Peyer's patch (tissue), 4 donors: ENCODE data around the gene RNF208. TPM values are rescaled to one million over a fixed set of nuclear protein-coding genes. Genes with fewer than 3 reads are reported as not detected.

Source experiments
- DNase-seq, 3 donors: peaks; one replicate each; pipeline ENCODE4 v3.0.0-alpha.2; 2017 to 2019
- H3K27ac ChIP-seq, 4 donors: fragments of 200-600 bp; sonication (generic); one replicate each; pipeline ENCODE4 v1.5.1; 2016 to 2019
- H3K27me3 ChIP-seq, 2 donors: fragments of 200-600 bp; sonication (generic); one replicate each; pipeline ENCODE4 v1.5.1; 2019
- H3K36me3 ChIP-seq, 3 donors: fragments of 200-600 bp; sonication (generic); one replicate each; pipeline ENCODE4 v1.5.1; 2016 to 2019
- H3K4me1 ChIP-seq, 4 donors: fragments of 200-600 bp; sonication (generic); one replicate each; pipeline ENCODE4 v1.5.1; 2016 to 2019
- H3K4me3 ChIP-seq, 4 donors: fragments of 200-600 bp; sonication (generic); 1 replicate in 3 of 4; 2 replicates in 1 of 4; pipeline ENCODE4 v1.5.1; 2016 to 2019; ENCODE audit warnings: mild to moderate bottlenecking in 1 of 4
- H3K9me3 ChIP-seq, 4 donors: fragments of 200-600 bp; sonication (generic); one replicate each; pipeline ENCODE4 v1.5.1; 2016 to 2019; ENCODE audit warnings: mild to moderate bottlenecking in 1 of 4
- POLR2A ChIP-seq, 2 donors: fragments of 450-650 bp; IDR thresholded peaks; one replicate each; pipeline ENCODE4 v1.5.1; 2017; ENCODE audit warnings: antibody characterized with exemption in 2 of 2, mild to moderate bottlenecking in 2 of 2, moderate library complexity in 2 of 2
- total RNA-seq, 4 donors: library from RNA; depleted of rRNA; stranded (reverse); fragments of >200 nt; gene quantifications; one replicate each; pipeline ENCODE4 v1.1.0, GENCODE V29; 2016
- TF ChIP-seq, protein P1 (sequence below), 6 experiments: fragments of 450-650 bp in 4 of 6; fragments of 200-600 bp in 2 of 6; sonication (generic) in 1 of 6; IDR thresholded peaks; one replicate each; pipeline ENCODE4 v1.5.1; 2017 to 2019; ENCODE audit warnings: antibody characterized with exemption in 6 of 6, mild to moderate bottlenecking in 3 of 6, moderate library complexity in 1 of 6

Gene RNF208
- total RNA-seq, 4 donors from 2014 or later, result 4.4 to 5.9 TPM; not detected in 2

GRCh38 chr9:137219757-137220316, 2.2 kb downstream of the RNF208 start:
- Histone ChIP-seq H3K9me3 (no peaks in the 10 kb centered on the region), H3K36me3 (peaks cover 0 to 9% (median 0%) of the 10 kb centered on the region in 3 donors), H3K4me1 (peaks cover 7 to 44% (median 15%) of the 10 kb centered on the region in 4 donors), H3K27me3 (no peaks in the 10 kb centered on the region), H3K27ac (no peak overlapping the region), H3K4me3 (no peak overlapping the region)
- no peak for DNase-seq
- no peak for TF ChIP-seq POLR2A (IDR thresholded peaks at IDR 0.05)
- TF ChIP-seq, protein P1, sequence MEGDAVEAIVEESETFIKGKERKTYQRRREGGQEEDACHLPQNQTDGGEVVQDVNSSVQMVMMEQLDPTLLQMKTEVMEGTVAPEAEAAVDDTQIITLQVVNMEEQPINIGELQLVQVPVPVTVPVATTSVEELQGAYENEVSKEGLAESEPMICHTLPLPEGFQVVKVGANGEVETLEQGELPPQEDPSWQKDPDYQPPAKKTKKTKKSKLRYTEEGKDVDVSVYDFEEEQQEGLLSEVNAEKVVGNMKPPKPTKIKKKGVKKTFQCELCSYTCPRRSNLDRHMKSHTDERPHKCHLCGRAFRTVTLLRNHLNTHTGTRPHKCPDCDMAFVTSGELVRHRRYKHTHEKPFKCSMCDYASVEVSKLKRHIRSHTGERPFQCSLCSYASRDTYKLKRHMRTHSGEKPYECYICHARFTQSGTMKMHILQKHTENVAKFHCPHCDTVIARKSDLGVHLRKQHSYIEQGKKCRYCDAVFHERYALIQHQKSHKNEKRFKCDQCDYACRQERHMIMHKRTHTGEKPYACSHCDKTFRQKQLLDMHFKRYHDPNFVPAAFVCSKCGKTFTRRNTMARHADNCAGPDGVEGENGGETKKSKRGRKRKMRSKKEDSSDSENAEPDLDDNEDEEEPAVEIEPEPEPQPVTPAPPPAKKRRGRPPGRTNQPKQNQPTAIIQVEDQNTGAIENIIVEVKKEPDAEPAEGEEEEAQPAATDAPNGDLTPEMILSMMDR (IDR thresholded peaks at IDR 0.05), result no peak

DNA sequence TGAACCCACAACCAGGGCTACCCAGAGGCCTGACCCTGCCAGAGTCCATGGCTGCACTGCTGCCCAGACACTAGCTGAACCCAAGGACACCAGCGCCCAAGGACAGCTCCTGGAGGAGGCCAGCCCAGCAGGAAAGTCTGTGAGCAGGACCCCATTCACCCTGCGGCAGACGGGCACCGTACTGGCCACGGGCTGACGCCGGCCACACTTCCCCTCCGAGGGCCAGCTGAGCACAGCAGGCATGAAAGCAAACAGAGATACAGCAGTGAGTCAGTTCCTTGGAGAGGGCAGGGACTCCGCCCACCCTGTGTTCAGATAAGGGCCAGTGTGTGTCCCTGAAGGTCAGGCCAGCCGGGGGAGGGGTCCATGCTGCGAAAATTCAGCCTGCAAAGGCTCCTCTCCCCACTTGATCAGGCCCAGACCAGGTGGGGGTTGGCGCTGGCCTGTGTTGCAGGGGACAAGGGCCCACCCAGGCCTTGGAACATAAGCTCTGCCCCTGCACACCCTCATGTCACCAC, 3.2 kb downstream of the RNF208 start:
- Histone ChIP-seq H3K4me1 (peaks cover 3 to 44% (median 13%) of the 10 kb centered on the region in 4 donors), H3K4me3 (peak overlapping the region in 2 of 4 donors; percentile 54 to 62)
- DNase-seq, result peak in 2 of 3 donors; percentile 77 to 78

DNA sequence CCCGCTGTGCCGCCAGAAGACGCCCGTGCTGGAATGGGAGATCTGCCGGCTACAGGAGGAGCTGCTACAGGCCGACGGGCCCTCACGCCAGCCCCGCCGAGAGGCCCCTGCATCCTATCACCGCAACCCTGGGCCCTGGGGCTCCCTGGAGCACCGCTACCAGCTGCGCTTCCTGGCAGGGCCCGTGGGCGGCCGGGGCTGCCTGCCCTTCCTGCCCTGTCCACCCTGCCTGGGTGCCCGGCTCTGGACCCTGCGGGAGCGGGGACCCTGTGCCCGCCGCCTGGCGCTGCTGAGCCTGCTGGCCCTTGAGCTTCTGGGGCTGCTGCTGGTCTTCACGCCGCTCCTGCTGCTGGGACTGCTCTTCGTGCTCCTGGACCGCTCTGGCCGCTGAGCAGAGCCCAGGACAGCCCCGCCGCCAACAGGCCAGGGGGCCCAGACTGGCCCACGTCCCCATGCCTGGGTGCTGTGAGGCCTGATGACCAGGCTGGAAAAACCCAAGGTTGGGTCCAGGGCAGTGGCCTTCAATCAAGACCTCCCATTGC, 3.8 kb downstream of the RNF208 start:
- H3K27me3 ChIP-seq, result no peaks in the 10 kb centered on the region
- H3K36me3 ChIP-seq, result peaks cover 0 to 15% (median 0%) of the 10 kb centered on the region in 3 donors
- H3K4me3 ChIP-seq, result peak overlapping the region in 3 of 4 donors; percentile 14 to 62 (median 54)

More for the DNA sequence above, 3.2 kb downstream of the RNF208 start:
- Histone ChIP-seq H3K9me3 (no peaks in the 10 kb centered on the region), H3K36me3 (peaks cover 0 to 15% (median 0%) of the 10 kb centered on the region in 3 donors), H3K27me3 (no peaks in the 10 kb centered on the region), H3K27ac (peak overlapping the region in 3 of 4 donors; percentile 74 to 95 (median 83))
- TF ChIP-seq POLR2A (IDR thresholded peaks at IDR 0.05), result peak; percentile 46 to 59
- TF ChIP-seq, protein P1 (IDR thresholded peaks at IDR 0.05), result no peak

GRCh38 chr9:137217276-137218211, 4.5 kb downstream of the RNF208 start:
- Histone ChIP-seq H3K9me3 (no peaks in the 10 kb centered on the region), H3K27ac (peak overlapping the region in 3 of 4 donors; percentile 74 to 95 (median 83)), H3K27me3 (no peaks in the 10 kb centered on the region), H3K4me3 (peak overlapping the region in 3 of 4 donors; percentile 14 to 62 (median 54)), H3K36me3 (peaks cover 0 to 15% (median 0%) of the 10 kb centered on the region in 3 donors), H3K4me1 (peaks cover 3 to 38% (median 7%) of the 10 kb centered on the region in 4 donors)
- peak; percentile 87 to 94 for TF ChIP-seq POLR2A (IDR thresholded peaks at IDR 0.05)
- TF ChIP-seq, protein P1 (IDR thresholded peaks at IDR 0.05), result peak in 3 of 6 experiments; percentile 38 to 39 (median 39)
- DNase-seq, result peak in 2 of 3 donors; percentile 92 to 94

More for the DNA sequence above, 3.8 kb downstream of the RNF208 start:
- H3K9me3 ChIP-seq, result no peaks in the 10 kb centered on the region
- TF ChIP-seq, protein P1 (IDR thresholded peaks at IDR 0.05), result no peak
- TF ChIP-seq POLR2A (IDR thresholded peaks at IDR 0.05), result no peak
- peak overlapping the region in 3 of 4 donors; percentile 74 to 95 (median 83) for H3K27ac ChIP-seq
- H3K4me1 ChIP-seq, result peaks cover 3 to 44% (median 12%) of the 10 kb centered on the region in 4 donors
- DNase-seq, result no peak
